Activated CD8-positive, alpha-beta T cell treated with anti-CD3 and anti-CD28 coated beads, Interleukin-2, amount 10 ng/mL, durations not matched to agents 7 days and 5 days (primary cell): ENCODE measurements around the gene MPPE1. TPM values are rescaled to one million over a fixed set of nuclear protein-coding genes. Genes with fewer than 3 reads are reported as not detected.

Experiments
- ATAC-seq: fragments of 150-1000 bp; cut with Tn5 transposase; one replicate; pipeline ENCODE4 v1.10.0; 2021; ENCODE audit warnings: moderate library complexity
- CTCF ChIA-PET: fragments of 350-600 bp; sonication (Branson Sonifier 250); formaldehyde crosslinking; loops from one replicate; lab custom pipeline; 2021; ENCODE audit warnings: antibody characterized with exemption; lab: Charles Lee
- POLR2A ChIA-PET: fragments of 350-600 bp; sonication (Branson Sonifier 250); formaldehyde crosslinking; loops from one replicate; lab custom pipeline; 2021; ENCODE audit warnings: antibody characterized with exemption; lab: Charles Lee
- DNase-seq: peaks from one replicate; pipeline ENCODE4 v3.0.0-alpha.2; 2020
- H3K27ac Mint-ChIP-seq: one replicate; pipeline ENCODE4 v1.8.0; 2021; ENCODE audit warnings: mild to moderate bottlenecking, mixed read lengths
- H3K27me3 Mint-ChIP-seq: one replicate; pipeline ENCODE4 v1.8.0; 2021; ENCODE audit warnings: low read depth, mixed read lengths
- H3K36me3 Mint-ChIP-seq: one replicate; pipeline ENCODE4 v1.8.0; 2021; ENCODE audit warnings: low read depth, mixed read lengths
- H3K4me1 Mint-ChIP-seq: one replicate; pipeline ENCODE4 v1.8.0; 2021; ENCODE audit warnings: low read depth, mixed read lengths
- H3K4me3 Mint-ChIP-seq: one replicate; pipeline ENCODE4 v1.8.0; 2021; ENCODE audit warnings: mild to moderate bottlenecking, mixed read lengths
- H3K9me3 Mint-ChIP-seq: one replicate; pipeline ENCODE4 v1.8.0; 2022; ENCODE audit warnings: mixed read lengths; ENCODE audit not compliant: insufficient read depth
- total RNA-seq, 2 experiments: library from RNA; stranded (reverse); gene quantifications; one replicate each; pipeline ENCODE4 v1.2.3, GENCODE V29; 2021

MPPE1 gene
- total RNA-seq, 2 experiments from 2014 or later, result 40.0 to 41.6 TPM

DNA sequence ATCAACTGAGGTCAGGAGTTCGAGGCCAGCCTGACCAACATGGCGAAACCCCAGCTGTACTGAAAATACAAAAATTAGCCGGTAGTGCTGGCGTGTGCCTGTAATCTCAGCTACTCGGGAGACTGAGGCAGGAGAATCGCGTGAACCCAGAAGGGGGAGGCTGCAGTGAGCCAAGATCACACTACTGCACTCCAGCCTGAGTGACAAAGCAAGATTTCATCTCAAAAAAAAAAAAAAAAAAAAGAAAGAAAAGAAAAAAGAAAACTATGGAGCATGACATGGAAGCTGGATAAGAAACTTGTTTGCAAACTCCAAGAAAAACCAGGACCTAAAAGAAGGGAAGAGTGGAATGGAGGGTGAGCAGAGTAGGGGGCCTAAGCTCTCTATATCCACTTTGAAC, 58.8 kb downstream of the MPPE1 start:
- peaks cover 7% of the 10 kb centered on the region for H3K36me3 Mint-ChIP-seq
- H3K4me3 Mint-ChIP-seq, result no peak overlapping the region
- DNase-seq (no peak), ATAC-seq (no peak)
- POLR2A ChIA-PET, result interaction anchor here (2.0 kb wide), 1 partner anchor 59 kb away, joined by 9 read pairs; the partner anchor contains the start of gene MPPE1
- peaks cover 28% of the 10 kb centered on the region for H3K4me1 Mint-ChIP-seq
- no peaks in the 10 kb centered on the region for H3K9me3 Mint-ChIP-seq
- CTCF ChIA-PET, result interaction anchor here (1.2 to 1.3 kb wide), 2 partner anchors 146 to 189 kb away, joined by 4 to 5 read pairs; no protein-coding TSS in a partner anchor
- no peak overlapping the region for H3K27ac Mint-ChIP-seq
- H3K27me3 Mint-ChIP-seq, result peaks cover 5% of the 10 kb centered on the region

DNA sequence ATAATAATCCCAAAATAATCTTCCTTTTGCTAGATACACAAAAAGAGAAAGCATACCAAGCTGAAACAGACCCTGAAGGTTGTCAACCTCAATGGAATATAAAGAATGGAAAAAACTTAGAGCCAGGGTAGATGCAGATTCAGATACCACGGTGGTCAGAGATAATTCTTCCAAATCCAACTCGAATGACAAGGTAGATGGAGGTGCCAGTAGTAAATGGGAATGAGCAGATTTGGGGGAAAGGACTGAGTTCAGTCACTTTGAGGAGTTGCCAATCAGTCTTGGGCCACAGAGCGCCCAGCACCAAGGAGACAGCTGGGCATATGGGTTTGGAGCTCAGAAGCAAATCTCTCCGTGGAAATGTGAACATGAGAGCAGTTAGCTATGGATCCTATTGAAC, 60.3 kb downstream of the MPPE1 start:
- ChIA-PET CTCF (no interaction called here), POLR2A (no interaction called here)
- Mint-ChIP-seq H3K4me3 (no peak overlapping the region), H3K27me3 (peaks cover 5% of the 10 kb centered on the region), H3K27ac (no peak overlapping the region), H3K9me3 (no peaks in the 10 kb centered on the region), H3K4me1 (peaks cover 19% of the 10 kb centered on the region), H3K36me3 (peaks cover 7% of the 10 kb centered on the region)
- DNase-seq (no peak), ATAC-seq (no peak)

DNA sequence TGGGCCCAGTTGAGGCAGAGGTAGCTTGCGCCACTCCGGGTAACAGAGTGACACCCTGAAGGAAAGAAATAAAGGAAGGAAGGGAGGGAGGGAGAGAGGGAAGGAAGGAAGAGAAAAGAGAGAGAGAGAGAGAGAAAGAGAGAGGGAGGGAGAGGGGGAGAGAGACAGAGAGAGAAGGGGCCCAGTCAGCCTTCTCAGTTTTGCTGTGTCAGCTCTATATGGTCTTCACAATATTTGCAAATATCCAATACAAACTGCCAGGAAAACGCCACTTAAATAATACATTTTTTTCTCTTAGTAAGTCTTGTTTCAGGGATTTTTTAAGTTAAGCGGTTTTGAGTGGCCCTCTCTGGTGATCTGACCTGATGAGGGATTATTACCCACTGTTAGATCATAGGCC, 62.5 kb downstream of the MPPE1 start:
- DNase-seq, result no peak
- ChIA-PET POLR2A (no interaction called here), CTCF (no interaction called here)
- Mint-ChIP-seq H3K27ac (no peak overlapping the region), H3K27me3 (peaks cover 5% of the 10 kb centered on the region), H3K4me1 (peaks cover 11% of the 10 kb centered on the region), H3K9me3 (no peaks in the 10 kb centered on the region), H3K4me3 (no peak overlapping the region), H3K36me3 (no peaks in the 10 kb centered on the region)
- no peak for ATAC-seq

DNA sequence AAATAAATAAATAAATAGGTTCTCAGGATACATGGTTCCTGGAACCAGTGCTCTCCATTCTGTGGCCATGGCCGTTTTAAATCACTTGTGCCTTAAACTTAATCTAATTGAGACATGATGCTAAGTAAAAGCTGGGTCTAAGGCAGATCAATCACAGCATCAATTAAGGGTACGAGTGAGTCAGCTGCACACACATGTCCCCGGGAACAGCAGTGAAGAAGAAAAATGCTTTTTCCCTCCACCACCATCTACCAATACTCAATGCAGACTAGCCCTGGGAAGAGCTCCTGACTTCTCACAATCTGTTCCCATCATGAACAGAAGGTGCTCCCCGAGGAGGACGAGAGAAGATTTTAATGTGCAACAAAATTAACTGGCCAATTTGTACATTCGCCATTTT, 63.7 kb downstream of the MPPE1 start:
- Mint-ChIP-seq H3K27me3 (peaks cover 5% of the 10 kb centered on the region), H3K27ac (no peak overlapping the region), H3K36me3 (no peaks in the 10 kb centered on the region), H3K4me3 (no peak overlapping the region), H3K4me1 (no peaks in the 10 kb centered on the region), H3K9me3 (no peaks in the 10 kb centered on the region)
- ChIA-PET CTCF (no interaction called here), POLR2A (no interaction called here)
- DNase-seq (no peak), ATAC-seq (no peak)

DNA sequence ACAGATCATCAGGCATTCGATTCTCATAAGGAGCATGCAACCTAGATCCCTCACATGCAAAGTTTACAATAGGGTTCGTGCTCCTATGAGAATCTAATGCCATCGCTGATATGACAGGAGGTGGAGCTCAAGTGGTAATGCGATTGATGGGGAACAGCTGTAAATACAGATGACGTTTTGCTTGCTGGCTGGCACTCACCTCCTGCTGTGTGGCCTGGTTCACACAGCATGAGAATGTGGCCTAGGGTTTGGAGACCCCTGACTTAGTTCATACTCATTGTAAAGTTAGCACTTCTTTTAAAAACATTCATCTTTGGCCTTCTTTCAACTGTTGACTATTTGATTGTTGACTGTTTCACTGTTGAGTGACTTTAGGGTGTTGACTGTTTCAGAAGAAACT, 65.6 kb downstream of the MPPE1 start:
- Mint-ChIP-seq H3K27me3 (no peaks in the 10 kb centered on the region), H3K4me3 (no peak overlapping the region), H3K9me3 (no peaks in the 10 kb centered on the region), H3K36me3 (no peaks in the 10 kb centered on the region), H3K4me1 (no peaks in the 10 kb centered on the region), H3K27ac (no peak overlapping the region)
- POLR2A ChIA-PET, result no interaction called here
- CTCF ChIA-PET, result no interaction called here
- ATAC-seq (no peak), DNase-seq (no peak)

DNA sequence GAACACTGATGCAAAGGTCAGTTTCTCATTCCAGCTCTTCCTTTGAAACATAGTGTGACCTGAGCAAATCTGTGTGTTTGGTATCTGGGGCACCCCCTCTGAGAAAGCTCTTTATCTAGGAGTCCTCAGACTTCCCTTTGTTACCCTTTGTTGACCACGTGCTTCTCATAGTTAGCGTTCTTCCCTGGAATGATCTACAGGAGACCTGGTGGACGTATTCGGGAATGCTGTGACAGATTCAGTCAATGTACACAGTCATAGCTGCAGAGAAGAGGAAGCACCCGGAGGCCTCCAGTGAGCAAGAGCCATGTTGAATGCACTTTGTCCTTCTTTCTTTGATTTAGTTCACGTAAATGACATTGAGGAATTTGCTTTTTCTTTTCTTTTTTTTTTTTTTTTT, 67.6 kb downstream of the MPPE1 start:
- Mint-ChIP-seq H3K4me3 (no peak overlapping the region), H3K9me3 (no peaks in the 10 kb centered on the region), H3K27me3 (no peaks in the 10 kb centered on the region), H3K36me3 (no peaks in the 10 kb centered on the region), H3K4me1 (no peaks in the 10 kb centered on the region), H3K27ac (no peak overlapping the region)
- ChIA-PET CTCF (no interaction called here), POLR2A (no interaction called here)
- DNase-seq (no peak), ATAC-seq (no peak)

DNA sequence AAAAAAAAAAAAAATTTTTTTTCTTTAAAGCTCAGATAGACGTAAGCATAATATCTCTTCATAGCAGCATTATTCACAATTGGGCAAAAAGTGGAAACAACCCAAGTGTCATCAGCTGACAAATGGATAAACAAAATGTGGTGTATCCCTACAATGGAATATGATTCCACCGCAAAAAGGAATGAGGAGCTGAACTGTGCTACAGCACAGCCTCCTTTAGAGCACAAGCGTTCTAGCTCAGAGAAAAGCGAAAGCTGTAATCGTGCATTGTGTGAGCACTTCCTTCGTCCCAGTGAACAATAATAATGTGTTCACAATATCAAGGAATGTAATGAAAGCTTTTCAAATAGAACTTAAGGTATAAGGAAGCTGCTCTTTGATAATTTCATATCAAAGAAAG, 68.6 kb downstream of the MPPE1 start:
- no peak overlapping the region for H3K27ac Mint-ChIP-seq
- no peak overlapping the region for H3K4me3 Mint-ChIP-seq
- no peaks in the 10 kb centered on the region for H3K4me1 Mint-ChIP-seq
- no peaks in the 10 kb centered on the region for H3K9me3 Mint-ChIP-seq
- H3K27me3 Mint-ChIP-seq, result no peaks in the 10 kb centered on the region
- ChIA-PET POLR2A (no interaction called here), CTCF (no interaction called here)
- DNase-seq (no peak), ATAC-seq (no peak)
- H3K36me3 Mint-ChIP-seq, result no peaks in the 10 kb centered on the region

DNA sequence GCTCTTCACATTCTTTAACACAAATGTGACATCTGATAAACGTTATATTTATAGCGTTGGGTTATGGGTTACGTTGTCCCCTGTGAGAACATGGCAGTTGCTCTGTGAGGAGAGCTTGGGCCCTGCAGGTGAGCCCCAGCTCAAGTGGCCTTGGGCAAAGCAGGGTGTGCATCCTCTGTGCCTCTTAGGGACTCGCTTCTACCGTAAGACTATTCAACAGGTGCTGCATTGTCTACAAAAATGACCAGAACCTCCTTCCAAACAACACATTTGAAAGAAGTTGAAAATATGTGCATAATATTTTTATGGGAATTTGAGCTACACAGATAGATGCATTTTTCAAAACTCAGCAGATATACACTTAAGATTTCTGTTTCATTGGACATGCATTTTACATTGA, 73.3 kb downstream of the MPPE1 start:
- Mint-ChIP-seq H3K4me1 (no peaks in the 10 kb centered on the region), H3K27ac (no peak overlapping the region), H3K27me3 (no peaks in the 10 kb centered on the region), H3K9me3 (no peaks in the 10 kb centered on the region), H3K4me3 (no peak overlapping the region), H3K36me3 (no peaks in the 10 kb centered on the region)
- ATAC-seq, result no peak
- no peak for DNase-seq
- CTCF ChIA-PET, result interaction anchor here (0.6 kb wide), 1 partner anchor 114 kb away, joined by 3 read pairs; no protein-coding TSS in a partner anchor
- POLR2A ChIA-PET, result no interaction called here

Other genes with a start within 250 kb of the MPPE1 start
- not detected for gene GNAL, start 219.1 kb downstream of the MPPE1 start, total RNA-seq
- 10 to 100 TPM; 21.1 to 22.8 TPM for gene CHMP1B, start 56.9 kb downstream of the MPPE1 start, total RNA-seq
- gene IMPA2, start 73.2 kb upstream of the MPPE1 start, total RNA-seq, result 10 to 100 TPM; 21.1 to 22.3 TPM
- not detected for gene ANKRD62, start 185.5 kb upstream of the MPPE1 start, total RNA-seq